DMS153 (cell line): ENCODE results near the gene MED13L.

Source experiments
- DNase-seq: peaks from one replicate; lab custom pipeline; 2025; lab: John Stamatoyannopoulos, UW

The MED13L gene

GRCh38 chr12:116130431-116130830, 147.1 kb downstream of the MED13L start:
- DNase-seq = no peak

- DNase-seq = no peak
Measured at GRCh38 chr12:116128779-116129178, 148.7 kb downstream of the MED13L start.

DNA sequence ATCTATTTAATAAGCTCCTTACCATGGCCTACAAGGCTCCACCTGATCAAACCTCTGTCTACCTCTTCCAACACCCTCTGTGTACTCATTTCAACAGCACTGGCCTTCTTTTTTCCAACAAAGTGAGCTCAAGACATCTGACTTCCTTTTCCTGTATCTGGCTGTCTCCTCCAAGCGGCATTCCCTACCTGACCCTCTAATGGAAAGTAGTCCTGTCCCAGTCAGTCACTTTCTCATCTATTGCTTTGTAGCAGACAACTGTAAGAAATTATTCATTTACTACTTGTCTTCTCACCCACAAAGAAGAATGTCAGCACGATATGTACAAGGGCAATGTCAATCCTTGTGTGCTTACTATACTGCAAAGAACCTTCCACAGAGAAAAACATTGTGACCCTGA, 149.6 kb downstream of the MED13L start:
- DNase-seq = no peak

DNA sequence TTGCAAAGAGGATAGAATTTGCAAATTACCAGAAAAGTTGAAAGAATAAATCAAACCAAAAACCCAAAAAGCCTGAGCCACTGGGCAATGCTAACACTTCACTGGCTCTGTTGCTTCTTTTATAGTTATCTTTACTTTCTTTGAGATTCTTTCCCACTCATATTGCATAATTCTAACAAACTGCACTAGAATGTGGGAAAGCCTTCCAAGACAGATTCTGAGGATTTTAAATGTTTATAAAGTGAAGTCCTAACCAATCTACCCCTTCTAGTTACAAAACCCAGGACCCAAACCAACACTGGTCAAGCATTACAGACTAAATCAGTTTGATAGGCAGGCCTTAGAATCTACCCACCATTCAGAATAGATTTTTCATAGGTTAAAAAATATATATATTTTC, 150.9 kb downstream of the MED13L start:
- DNase-seq = no peak

DNA sequence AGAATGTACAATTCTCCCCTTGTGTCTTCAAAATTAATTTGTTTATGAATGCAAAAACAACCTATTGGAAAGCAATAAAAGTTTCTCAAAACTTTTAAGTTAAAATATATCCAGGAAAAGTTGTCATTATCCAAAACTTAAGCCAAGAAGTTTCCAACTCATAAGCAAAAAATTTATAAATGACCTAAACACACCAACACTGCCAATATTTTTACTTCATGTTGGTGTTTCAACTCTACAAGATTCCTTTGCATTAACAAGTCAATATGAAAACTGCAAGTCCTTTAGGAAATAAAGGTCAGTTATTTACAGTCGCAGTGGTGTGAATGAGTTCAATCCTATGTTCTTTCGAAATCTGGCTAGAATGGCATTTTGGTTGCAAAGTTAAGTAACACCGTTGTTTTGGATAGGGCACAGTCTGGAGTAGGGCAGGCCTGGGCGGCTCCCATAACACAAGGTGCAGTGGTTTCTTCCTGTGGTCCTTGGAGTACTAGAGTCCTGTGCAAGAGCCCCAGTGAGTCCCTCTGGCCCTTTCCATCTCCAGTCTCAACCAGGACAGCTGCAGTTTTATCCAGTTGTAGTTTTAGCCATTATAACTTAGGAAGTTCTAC, 151.4 kb downstream of the MED13L start:
- no peak for DNase-seq

GRCh38 chr12:116125084-116125483, 152.4 kb downstream of the MED13L start:
- DNase-seq = no peak

- peak; percentile 65 for DNase-seq
Measured at GRCh38 chr12:116123451-116124258, 153.8 kb downstream of the MED13L start.

DNA sequence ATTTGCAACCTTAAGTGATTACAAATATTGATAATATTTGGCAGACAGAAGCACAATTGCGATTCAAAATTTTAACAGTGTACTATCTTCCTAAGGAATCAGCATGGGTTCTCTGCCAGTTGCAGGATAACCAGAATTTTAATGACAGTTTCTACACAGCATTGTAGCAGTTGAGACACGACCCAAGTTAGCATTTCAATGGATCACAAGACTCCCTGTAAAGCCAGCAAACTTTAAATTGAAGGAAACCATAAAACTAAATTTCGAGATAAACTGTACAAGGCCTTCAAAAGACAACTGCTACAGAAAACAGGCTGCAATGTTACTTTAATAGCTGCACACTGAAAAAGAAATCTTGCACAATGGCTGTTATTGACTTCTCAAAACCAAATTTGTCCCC, 154.9 kb downstream of the MED13L start:
- no peak for DNase-seq

- no peak for DNase-seq
Measured at GRCh38 chr12:116121453-116121871, 156.0 kb downstream of the MED13L start.

DNA sequence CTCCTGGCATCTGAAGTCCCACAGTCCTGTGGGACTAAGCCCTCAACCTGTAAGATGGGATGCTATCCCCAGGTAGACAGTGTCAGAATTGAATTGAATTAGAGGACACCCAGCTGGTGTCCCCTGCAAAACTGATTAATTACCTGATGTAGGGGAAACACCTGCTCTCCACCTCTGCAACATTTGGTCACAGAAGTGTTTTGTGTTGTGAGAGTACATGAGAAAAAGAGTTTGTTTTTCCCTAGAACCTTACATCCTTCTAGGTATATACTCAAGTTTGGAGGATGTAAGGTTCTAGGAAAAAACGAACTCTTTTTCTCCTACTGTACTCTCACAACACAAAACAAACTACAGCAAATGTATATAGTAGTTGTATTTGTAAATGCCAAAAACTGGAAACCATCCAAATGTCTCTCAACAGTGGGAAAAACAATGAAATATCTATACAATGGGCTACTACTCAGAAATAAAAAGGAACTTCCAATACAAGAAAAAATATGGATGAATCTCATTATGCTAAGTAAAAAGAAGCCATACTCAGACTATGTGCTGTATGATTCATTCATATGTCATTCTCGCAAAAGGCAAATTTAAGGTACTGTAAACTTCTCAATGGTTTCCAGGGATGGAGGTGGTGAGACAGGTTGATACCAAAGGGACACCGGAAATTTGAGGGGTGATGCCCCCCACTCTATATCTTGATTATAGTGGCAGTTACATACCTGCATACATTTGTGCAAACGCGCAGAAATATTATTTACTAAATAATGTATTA, 160.7 kb downstream of the MED13L start:
- peak; percentile 9 for DNase-seq

GRCh38 chr12:116113398-116114130, 163.9 kb downstream of the MED13L start:
- DNase-seq = peak; percentile 24

DNA sequence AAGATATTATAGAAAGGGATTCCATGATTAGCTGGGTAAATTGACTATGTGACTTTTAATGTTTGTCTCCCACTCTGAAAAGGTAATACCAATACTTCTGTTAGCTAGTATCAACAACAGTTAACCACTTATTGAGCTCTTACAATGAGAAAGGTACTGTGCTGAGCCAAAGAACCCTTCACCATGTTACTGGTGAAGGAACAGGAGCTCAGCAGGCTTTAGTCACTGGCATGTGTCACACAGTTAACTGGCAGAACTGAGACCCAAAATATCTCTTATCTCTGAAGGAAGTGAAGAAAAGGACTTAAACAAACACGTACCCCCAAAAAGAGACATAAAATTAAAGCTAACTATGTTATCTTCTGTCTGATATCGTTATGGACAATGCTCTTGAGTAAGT, 170.6 kb downstream of the MED13L start:
- no peak for DNase-seq

- no peak for DNase-seq
Measured at GRCh38 chr12:116104167-116104767, 173.2 kb downstream of the MED13L start.

DNA sequence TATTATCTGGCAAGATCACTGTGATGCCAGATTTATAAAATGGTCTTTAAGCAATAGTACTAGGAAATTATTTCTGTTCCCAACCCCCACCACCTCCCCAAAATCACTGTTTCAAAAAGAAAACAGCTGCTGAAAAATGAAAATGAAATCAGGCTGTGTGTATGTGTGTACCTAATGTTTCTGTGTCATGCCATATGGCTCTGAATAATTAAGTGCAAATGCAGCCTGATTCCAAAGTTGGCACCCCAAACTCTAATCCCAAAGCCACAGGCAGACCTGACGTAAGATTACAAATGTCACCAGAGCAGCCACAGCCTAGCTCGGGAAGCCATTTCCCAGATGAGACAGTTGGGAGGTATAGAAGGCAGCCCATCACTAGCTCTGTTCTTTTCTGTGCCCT, 175.5 kb downstream of the MED13L start:
- DNase-seq = no peak

- no peak for DNase-seq
Measured at GRCh38 chr12:116099652-116100432, 177.7 kb downstream of the MED13L start.

DNA sequence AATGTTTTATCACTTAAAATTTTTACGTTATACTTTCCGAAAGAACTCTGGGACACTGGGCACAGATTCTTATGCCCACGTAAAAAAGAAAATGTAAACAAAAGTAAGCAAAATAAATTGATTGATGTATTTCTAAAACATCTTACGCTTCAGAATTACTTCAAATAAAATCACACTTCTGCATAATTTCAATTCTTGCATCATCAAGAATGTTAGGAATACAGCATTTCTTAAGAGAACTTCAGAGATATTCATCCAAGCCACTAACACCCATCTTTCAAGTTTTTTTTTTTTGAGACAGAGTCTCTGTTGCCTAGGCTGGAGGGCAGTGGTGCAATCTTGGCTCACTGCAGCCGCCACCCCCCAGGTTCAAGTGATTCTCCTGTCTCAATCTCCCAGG, 180.6 kb downstream of the MED13L start:
- no peak for DNase-seq

- DNase-seq = no peak
Measured at GRCh38 chr12:116094475-116094874, 183.0 kb downstream of the MED13L start.

DNA sequence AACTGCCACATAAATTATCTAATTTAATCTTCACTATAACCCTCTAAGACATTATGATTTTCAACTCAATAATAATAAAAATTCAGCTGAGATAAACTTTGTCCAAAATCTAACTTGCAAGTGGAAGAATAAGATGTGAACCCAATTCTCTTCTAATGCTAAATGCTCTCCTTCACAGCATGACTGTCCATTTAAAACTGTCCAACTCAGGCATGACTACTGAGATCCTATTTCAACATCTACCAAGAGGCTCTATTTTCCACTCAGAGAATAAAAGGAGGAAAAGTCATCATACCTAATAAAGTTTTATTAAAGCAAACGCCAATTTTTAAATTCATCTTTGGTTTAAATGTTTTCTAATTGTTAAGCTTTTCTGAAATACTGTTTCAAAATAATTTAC, 183.6 kb downstream of the MED13L start:
- no peak for DNase-seq

- DNase-seq = no peak
Measured at GRCh38 chr12:116092776-116093175, 184.7 kb downstream of the MED13L start.

GRCh38 chr12:116092162-116092561, 185.3 kb downstream of the MED13L start:
- DNase-seq = no peak

GRCh38 chr12:116091579-116091978, 185.9 kb downstream of the MED13L start:
- no peak for DNase-seq
